Measurements from ENCODE around the gene ASXL3. TPM values are rescaled to one million over a fixed set of nuclear protein-coding genes. Genes with fewer than 3 reads are reported as not detected.

The ASXL3 gene
- total and polyA plus RNA-seq, 10 of the 15 experiments (the other 5 are each of a cell fraction or from before 2014, with no cell fraction given) = 0.15 TPM; not detected in 9

- no peak for TF ChIP-seq PRDM15 (CRISPR knock-in tag; IDR thresholded peaks at IDR 0.05)
- TF ChIP-seq SMAD5 (IDR thresholded peaks at IDR 0.05; ENCODE audit: low read depth) = no peak
- no peak for TF ChIP-seq SRF (IDR thresholded peaks at IDR 0.05; ENCODE audit: low read depth in 2 of 2, low read length in 2 of 2)
Measured at GRCh38 chr18:33567705-33568104, 10.3 kb upstream of the ASXL3 start (continued).

- Histone ChIP-seq H3K36me3 (ENCODE audit: control insufficient read depth in 2 of 2, insufficient read depth in 2 of 2, low read length in 1 of 2) (no peaks in the 10 kb centered on the region), H3K27me3 (replicated peaks in 1 of 2; ENCODE audit: control insufficient read depth in 2 of 2, insufficient read depth in 2 of 2, low read length in 1 of 2) (no peaks in the 10 kb centered on the region), H3K9me3 (replicated peaks; ENCODE audit: control insufficient read depth, insufficient read depth, low read length) (no peaks in the 10 kb centered on the region), H3K79me2 (ENCODE audit: control insufficient read depth, insufficient read depth, low read length) (no peaks in the 10 kb centered on the region), H3K27ac (ENCODE audit: control insufficient read depth, insufficient read depth) (no peak overlapping the region), H2AFZ (ENCODE audit: control insufficient read depth, low read depth, low read length) (no peak overlapping the region), H3K4me3 (no peak overlapping the region), H3K4me1 (ENCODE audit: control insufficient read depth, insufficient read depth, low read length) (no peaks in the 10 kb centered on the region), H3K4me2 (ENCODE audit: control insufficient read depth, insufficient read depth) (no peak overlapping the region), H4K20me1 (ENCODE audit: control insufficient read depth, insufficient read depth) (no peaks in the 10 kb centered on the region), H3K9ac (ENCODE audit: control insufficient read depth, insufficient read depth, low read length) (no peak overlapping the region)
- ChIA-PET POLR2A (no interaction called here), CTCF (no interaction called here), SMC1A (ENCODE audit: uncharacterized antibody, unreplicated experiment) (no interaction called here), RAD21 (ENCODE audit: unreplicated experiment) (no interaction called here)
- ATAC-seq (no peak), FAIRE-seq (no peak), DNase-seq (ENCODE audit: low read depth, low spot score) (no peak)
- 40% methylated on average over 4 of the region's 4 CpGs for WGBS (ENCODE audit: insufficient coverage, insufficient replicate concordance, low lambda C conversion rate, missing lambda C conversion rate)
- BruUV-seq (replicated peaks) = no TSS peak
- in situ Hi-C loops (cut with MboI) (no loop called here), intact Hi-C loops (cut with micrococcal nuclease; ENCODE audit: unreplicated experiment) (no loop called here)
- TF ChIP-seq NFXL1 (IDR thresholded peaks at IDR 0.05; ENCODE audit: borderline replicate concordance) = no peak
- TF ChIP-seq BACH1 (IDR thresholded peaks at IDR 0.05; ENCODE audit: borderline replicate concordance) = no peak
- TF ChIP-seq KLF5 (IDR thresholded peaks at IDR 0.05; ENCODE audit: partially characterized antibody) = no peak
- no peak for TF ChIP-seq EP300 (IDR thresholded peaks at IDR 0.05; ENCODE audit: borderline replicate concordance in 1 of 2, control insufficient read depth in 1 of 2, low read depth in 2 of 2, low read length in 2 of 2)
- no peak for TF ChIP-seq SMAD1 (IDR thresholded peaks at IDR 0.05; ENCODE audit: low read depth, partially characterized antibody)
- no peak for TF ChIP-seq NFYB (IDR thresholded peaks at IDR 0.05; ENCODE audit: insufficient read depth, low read depth, low read length)
- no peak for TF ChIP-seq RAD21 (IDR thresholded peaks at IDR 0.05; ENCODE audit: insufficient read depth, low read depth, low read length)
- TF ChIP-seq RELA (IDR thresholded peaks at IDR 0.05; ENCODE audit: borderline replicate concordance, partially characterized antibody) = no peak
- no peak for TF ChIP-seq SMARCA5 (IDR thresholded peaks at IDR 0.05)
- TF ChIP-seq POU2F2 (IDR thresholded peaks at IDR 0.05; ENCODE audit: borderline replicate concordance, low read depth, low read length) = no peak
- no peak for TF ChIP-seq ATF2 (IDR thresholded peaks at IDR 0.05; ENCODE audit: low read length)
- TF ChIP-seq MYB (IDR thresholded peaks at IDR 0.05; ENCODE audit: borderline replicate concordance, low read depth, low read length) = no peak
- TF ChIP-seq ATF7 (IDR thresholded peaks at IDR 0.05; ENCODE audit: low read depth) = no peak
Measured at GRCh38 chr18:33571998-33572787, 5.8 kb upstream of the ASXL3 start.

Measured in GM12878 (cell line).